ENCODE data around the gene FLNC.

Gene FLNC

DNA sequence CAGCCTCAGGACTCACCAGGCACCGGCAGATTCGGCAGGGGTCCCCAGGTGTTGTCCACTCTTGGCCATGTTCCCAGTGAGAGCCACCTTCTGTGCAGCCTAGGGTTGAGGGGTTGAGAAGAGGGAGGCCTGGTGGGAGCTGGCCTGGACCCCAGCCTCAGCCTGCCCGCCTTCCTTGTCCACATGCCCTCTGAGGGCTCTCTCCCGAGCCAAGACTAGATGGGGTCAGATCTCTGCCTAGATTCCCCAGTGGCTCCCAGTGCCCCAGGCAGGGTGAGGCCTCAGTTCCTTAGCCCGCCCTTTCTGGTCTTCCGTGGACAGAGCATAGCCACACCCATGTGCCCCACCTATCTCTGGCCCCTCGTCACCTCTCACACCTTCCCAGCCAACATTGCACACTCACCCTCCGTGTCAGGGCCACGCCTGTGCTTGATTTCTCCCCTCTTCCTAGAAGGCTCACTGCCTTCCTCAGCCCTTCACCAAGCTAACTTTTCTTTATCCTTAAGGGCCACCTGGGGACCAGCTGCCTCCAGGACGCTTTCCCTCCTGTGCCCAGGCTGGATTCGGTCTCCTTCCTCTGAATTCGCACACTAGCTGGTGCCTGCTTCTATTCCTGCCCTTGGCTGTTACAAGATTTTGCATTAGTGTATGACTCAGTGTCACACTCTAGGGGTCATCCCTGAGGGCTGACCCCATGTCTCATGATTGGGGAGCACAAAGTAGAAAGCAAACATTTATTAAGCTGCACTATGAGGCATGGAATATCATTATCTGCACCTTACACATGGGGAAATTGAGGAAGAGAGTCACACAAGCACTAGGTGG, 72.8 kb downstream of the FLNC start:
- H3K36me3 Mint-ChIP-seq (ENCODE audit: low read depth): peaks cover 71% of the 10 kb centered on the region
- H3K4me1 Mint-ChIP-seq: peaks cover 4% of the 10 kb centered on the region
- peaks cover 11% of the 10 kb centered on the region for H3K27me3 Mint-ChIP-seq (ENCODE audit: low read depth)
- H3K27ac Mint-ChIP-seq: no peak overlapping the region
- H3K9me3 Mint-ChIP-seq: peaks cover 15% of the 10 kb centered on the region
- TF ChIP-seq, protein P1, sequence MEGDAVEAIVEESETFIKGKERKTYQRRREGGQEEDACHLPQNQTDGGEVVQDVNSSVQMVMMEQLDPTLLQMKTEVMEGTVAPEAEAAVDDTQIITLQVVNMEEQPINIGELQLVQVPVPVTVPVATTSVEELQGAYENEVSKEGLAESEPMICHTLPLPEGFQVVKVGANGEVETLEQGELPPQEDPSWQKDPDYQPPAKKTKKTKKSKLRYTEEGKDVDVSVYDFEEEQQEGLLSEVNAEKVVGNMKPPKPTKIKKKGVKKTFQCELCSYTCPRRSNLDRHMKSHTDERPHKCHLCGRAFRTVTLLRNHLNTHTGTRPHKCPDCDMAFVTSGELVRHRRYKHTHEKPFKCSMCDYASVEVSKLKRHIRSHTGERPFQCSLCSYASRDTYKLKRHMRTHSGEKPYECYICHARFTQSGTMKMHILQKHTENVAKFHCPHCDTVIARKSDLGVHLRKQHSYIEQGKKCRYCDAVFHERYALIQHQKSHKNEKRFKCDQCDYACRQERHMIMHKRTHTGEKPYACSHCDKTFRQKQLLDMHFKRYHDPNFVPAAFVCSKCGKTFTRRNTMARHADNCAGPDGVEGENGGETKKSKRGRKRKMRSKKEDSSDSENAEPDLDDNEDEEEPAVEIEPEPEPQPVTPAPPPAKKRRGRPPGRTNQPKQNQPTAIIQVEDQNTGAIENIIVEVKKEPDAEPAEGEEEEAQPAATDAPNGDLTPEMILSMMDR (IDR thresholded peaks at IDR 0.05; ENCODE audit: unreplicated experiment in 3 of 3): no peak
- no peak overlapping the region for H3K4me3 Mint-ChIP-seq

DNA sequence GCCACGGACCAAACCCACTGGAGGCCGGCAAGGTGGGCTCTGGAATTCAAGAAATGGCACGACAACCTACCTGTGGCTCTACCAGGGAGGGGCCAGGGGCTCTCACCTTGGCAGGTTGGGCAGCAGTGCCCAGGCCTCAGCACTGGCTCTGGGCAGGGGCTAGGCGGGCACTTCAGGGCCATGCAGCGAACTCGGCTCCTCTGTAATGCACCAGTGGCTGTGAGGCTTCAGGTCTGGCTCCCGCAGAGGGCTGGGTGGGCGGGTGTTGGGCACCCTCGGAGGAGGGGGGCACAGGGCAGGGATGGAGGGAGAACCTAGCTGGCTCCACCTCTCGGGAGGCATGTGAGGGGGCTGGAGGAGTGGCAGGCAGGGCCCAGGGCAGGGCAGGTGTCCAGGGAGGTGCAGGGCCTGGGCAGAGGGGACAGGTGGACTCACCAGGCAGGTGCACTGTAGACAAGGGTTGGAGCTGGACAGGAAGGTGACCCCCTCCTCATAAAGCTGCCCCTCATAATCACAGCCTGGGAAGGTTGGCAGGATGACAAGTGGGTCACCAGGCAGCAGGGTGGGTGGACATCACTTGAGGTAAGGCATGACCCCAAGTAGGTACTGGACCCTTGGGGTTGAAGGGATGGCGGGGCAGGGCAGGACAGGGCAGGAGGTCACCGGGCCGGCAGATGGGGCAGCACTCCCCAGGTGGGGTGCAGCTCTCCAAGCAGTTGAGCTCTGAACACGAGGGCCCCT, 73.6 kb downstream of the FLNC start:
- Mint-ChIP-seq H3K4me1 (peaks cover 5% of the 10 kb centered on the region), H3K27me3 (ENCODE audit: low read depth) (peaks cover 11% of the 10 kb centered on the region), H3K9me3 (peaks cover 11% of the 10 kb centered on the region), H3K27ac (no peak overlapping the region), H3K36me3 (ENCODE audit: low read depth) (peaks cover 65% of the 10 kb centered on the region), H3K4me3 (no peak overlapping the region)
- TF ChIP-seq, protein P1 (IDR thresholded peaks at IDR 0.05; ENCODE audit: unreplicated experiment in 3 of 3): no peak

DNA sequence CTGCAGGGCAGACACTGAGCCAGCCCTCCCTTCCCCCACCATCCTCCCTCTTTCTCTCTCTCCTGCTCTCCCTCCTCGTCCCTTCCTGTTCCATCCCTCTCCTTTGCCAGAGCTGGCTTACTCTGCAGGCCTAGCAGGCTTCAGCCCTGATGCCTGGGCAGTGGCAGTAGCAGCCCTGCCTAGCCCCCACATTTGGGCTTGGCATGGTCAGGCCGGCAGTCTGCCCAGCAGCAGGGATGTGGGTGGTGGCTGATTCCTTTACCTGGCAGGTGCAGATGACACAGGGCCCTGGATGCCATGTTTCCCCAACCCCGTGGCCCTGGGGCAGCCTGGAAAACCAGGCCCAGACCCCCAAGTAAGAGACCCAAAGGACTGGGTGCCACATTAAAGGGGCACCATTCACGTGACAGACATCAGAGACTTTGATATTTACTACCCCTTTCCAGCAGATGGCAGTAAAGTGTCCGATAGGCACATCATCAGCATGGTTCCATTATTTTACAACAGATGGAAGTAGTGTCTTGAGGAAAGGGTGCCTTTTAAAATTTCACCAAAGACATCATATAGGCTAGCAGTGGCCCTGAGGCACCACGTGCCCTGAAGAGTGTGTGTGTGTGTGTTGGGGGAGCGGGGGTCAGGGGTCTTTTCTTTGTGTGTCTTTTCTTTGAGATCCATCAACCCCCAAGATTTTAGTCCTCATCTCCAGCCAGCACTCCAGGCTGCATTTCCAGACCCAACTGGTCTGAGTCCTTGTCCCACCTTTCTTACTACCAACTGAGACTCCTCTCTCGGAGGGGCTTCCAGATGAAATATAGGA, 74.4 kb downstream of the FLNC start:
- H3K27ac Mint-ChIP-seq: peak overlapping the region in 1 of 3 experiments; percentile 64
- peaks cover 60% of the 10 kb centered on the region for H3K36me3 Mint-ChIP-seq (ENCODE audit: low read depth)
- H3K4me1 Mint-ChIP-seq: peaks cover 12% of the 10 kb centered on the region
- H3K9me3 Mint-ChIP-seq: peaks cover 11% of the 10 kb centered on the region
- H3K27me3 Mint-ChIP-seq (ENCODE audit: low read depth): peaks cover 19% of the 10 kb centered on the region
- TF ChIP-seq, protein P1 (IDR thresholded peaks at IDR 0.05; ENCODE audit: unreplicated experiment in 3 of 3): peak; percentile 37 to 58 (median 52)
- no peak overlapping the region for H3K4me3 Mint-ChIP-seq

DNA sequence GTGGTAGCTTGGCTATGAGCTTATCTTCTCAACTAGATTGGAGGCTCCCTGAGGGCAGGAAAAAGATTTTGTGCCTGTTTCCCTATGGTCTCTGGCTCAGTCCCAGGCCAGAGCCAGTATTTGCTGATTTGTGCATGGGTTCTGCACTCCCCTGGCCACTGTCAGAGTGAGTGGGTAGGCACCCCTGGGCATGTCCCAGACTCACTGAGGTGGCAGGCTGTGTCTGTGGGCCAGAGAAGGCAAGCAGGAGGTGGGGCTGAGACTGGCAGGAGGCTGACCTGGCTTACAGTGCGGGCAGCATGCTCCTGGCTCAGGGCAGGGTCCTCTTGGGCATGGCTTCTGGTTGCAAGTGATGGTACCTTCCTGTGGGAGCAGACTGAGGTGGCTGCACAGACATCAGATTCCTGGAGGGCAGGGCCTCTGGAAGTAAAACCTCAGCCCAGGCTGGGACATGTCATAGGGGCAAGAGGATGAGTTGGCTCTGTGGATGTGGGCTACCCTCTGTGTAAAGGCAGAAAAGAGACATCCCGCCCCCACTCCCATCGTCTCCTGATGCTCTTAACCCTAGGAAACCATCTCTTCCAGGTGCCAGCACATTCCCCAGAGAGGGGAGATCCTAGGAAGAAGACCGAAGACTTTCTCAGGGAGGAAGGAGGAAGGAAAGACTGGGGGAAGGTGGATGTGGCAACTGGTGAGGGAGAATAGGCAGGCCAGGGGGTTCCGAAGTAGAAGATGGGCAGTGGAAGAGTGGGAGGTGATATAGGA, 76.0 kb downstream of the FLNC start:
- Mint-ChIP-seq H3K9me3 (peaks cover 5% of the 10 kb centered on the region), H3K4me3 (peak overlapping the region in 1 of 3 experiments; percentile 22), H3K27ac (no peak overlapping the region), H3K4me1 (peaks cover 22% of the 10 kb centered on the region), H3K36me3 (ENCODE audit: low read depth) (peaks cover 44% of the 10 kb centered on the region), H3K27me3 (ENCODE audit: low read depth) (peaks cover 23% of the 10 kb centered on the region)
- TF ChIP-seq, protein P1 (IDR thresholded peaks at IDR 0.05; ENCODE audit: unreplicated experiment in 3 of 3): no peak

DNA sequence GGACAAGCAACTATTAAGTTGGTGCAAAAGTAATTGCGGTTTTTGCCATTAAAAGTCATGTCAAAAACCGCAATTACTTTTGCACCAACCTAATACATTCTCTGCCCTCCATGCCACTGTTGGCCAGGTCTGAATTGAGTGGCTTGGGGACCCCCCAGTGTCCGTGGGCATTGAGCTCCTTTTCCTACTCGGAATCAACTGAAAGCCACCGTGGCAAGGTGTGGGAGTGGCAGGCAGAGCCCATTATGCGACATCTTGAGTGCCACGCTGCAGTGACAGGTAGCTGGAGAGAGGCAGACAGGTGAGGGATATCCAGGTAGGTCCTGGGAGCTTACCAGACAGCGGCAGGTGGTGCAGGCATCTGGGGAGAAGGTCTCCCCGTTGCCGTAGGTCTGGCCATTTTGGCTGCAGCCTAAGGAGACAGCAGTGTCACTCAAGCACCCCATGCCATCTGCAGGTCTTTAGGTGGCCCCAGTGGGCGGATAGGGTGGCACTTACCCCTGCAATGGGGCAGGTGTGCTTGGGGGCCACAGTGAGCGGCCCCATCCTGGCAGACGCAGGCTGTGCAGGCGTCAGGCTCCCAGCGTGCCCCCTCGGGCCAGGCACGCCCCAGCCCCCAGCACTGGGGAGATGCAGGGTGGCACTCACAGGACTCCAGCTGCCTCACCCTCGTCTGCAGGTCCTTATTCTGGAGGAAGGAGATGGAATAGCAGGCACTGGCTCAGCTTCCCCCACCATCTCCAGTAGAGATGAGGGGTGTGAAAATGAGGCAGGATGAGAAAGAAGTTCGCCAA, 76.8 kb downstream of the FLNC start:
- H3K9me3 Mint-ChIP-seq: no peaks in the 10 kb centered on the region
- TF ChIP-seq, protein P1 (IDR thresholded peaks at IDR 0.05; ENCODE audit: unreplicated experiment in 3 of 3): no peak
- peaks cover 30% of the 10 kb centered on the region for H3K4me1 Mint-ChIP-seq
- peaks cover 31% of the 10 kb centered on the region for H3K27me3 Mint-ChIP-seq (ENCODE audit: low read depth)
- H3K4me3 Mint-ChIP-seq: no peak overlapping the region
- H3K36me3 Mint-ChIP-seq (ENCODE audit: low read depth): peaks cover 36% of the 10 kb centered on the region
- H3K27ac Mint-ChIP-seq: no peak overlapping the region
